Activated naive CD4-positive, alpha-beta T cell treated with anti-CD3 and anti-CD28 coated beads, Interleukin-2, amount 50 U/mL, for 16 hours (primary cell): ENCODE measurements around the gene PMS2.
"Not testable (repeated sequence)": the region's sequence is repeated elsewhere in the genome, so short reads cannot be mapped to it uniquely, and the experiment has no call there.

ENCODE experiments used
- DNase-seq: peaks from one replicate; pipeline ENCODE4 v3.0.0-alpha.2; 2020

PMS2 gene

DNA sequence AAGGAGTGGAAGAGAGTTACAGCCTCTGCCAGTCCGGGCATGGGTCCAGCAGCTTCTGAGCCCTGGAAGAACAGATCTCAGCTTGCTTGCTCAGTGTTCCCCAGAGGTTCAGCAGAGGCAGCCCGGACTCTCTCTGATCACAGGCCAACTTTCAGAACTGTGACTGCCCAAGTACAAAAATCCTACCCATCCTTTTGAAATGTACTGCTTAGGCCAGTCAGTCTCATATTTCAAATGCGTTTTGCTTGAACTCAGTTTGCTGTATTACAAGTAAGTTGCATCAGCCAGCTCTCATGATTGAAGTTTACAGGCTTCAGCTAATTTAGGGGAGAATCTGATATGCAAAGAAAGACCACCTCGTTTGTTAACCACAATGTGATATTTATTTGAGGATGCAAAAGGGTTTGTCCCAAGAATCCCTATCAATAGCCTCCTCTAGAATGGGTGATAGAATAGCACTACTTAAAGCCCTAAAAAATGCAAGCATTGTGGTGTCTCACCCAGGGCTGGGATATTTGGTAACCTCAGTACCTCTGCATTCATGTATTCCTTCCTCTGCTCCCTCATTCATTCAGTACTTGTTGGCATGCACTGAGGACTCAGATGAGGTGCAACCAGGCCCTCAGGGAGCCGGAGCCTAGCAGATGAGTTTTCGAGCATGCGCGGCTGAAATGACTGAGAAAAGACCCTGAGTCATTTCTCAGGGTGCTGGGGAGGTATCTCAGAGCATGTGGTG is 7.2 kb upstream of the PMS2 start:
- no peak for DNase-seq

DNA sequence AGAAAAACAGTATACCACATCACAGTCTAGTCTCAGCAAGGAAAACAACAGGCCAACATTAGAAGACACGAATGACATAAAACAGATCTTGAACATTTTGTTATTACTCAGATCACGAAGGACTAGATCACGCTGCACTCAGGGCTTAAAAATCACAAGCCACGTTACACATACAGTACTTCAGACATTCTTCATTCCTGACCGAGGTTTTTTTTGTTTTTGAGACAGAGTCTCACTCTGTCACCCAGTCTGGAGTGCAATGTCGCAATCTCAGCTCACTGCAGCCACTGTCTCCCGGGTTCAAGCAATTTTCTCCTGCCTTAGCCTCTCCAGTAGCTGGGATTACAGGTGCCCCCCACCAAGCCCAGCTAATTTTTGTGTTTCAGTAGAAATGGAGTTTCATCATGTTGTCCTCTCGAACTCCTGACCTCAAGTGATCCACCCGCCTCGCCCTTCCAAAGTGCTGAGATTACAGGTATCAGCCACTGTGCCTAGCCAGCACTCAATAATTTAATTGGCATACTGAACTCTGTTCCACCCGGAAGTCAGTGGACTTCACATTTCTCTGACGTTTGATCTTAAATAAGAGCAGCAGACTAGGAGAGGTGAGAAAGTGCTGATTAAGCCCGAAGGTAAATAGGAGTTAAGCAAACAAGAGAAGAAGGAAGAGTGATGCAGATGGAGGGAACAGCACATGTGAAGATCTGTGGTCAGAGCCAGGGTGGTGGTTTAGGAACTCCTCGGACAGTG is 3.7 kb upstream of the PMS2 start:
- no peak for DNase-seq

DNA sequence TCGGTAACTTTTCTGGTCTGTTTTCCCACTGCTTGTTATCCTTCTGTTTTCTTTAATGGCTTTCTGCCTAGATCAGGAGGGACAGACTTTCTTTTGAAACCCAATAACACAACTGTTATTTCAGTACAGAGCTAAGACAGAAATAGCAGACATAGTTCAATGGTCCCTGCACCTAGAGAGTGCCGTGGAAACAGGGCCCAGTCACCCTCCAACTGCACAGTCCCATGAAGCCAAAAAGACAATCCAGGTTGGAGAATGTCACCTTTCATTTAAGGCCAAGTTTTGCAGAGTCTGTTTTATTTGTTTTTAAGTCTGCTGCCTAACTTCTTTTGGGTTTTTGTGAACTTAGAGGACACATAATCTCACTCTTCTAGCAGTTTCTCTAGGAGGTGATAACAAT is 2.7 kb upstream of the PMS2 start:
- DNase-seq = no peak

DNA sequence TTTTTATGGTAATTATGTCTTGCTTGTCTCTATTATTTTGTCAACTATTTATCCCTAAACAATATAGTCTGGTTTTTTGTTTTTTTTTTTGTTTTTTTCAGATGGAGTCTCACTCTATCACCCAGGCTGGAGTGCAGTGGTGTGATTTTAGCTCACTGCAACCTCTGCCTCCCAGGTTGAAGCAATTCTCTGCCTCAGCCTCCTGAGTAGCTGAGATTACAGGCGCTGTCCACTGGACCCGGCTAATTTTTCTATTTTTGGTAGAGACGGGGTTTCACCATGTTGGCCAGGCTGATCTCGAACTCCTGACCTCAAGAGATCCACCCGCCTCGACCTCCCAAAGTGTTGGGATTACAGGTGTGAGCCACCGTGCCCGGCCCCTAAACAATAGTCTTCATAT is 1.5 kb upstream of the PMS2 start:
- not testable (repeated sequence) for DNase-seq

DNA sequence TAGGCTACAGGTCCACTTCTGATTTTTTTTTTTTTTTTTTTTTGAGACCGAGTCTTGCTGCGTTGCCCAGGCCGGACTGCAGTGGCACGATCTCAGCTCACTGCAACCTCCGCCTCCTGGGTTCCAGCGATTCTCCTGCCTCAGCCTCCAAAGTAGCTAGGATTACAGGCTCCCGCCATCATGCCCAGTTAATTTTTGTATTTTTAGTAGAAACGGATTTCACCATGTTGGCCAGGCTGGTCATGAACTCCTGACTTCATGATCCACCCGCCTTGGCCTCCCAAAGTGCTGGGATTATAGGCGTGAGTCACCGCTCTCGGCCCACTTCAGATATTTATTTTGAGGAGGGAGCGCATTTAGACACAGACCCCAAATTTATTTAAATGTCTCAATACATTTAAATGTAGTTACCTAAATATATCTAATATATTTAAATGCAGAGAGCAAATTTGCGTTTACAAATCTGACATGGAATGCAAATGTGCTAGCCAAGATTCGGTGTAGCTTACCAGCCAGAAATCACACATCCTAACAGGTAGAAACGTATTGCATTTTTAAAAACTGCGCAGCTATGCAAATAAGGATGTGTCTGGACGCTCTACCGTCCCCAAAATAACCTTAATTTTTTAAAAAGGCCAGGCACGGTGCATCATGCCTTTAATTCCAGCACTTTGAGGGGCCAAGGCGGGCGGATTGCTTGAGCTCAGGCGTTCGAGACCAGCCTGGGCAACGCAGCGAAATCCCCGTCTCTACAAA is 836 bp downstream of the PMS2 start:
- DNase-seq = not testable (repeated sequence)

DNA sequence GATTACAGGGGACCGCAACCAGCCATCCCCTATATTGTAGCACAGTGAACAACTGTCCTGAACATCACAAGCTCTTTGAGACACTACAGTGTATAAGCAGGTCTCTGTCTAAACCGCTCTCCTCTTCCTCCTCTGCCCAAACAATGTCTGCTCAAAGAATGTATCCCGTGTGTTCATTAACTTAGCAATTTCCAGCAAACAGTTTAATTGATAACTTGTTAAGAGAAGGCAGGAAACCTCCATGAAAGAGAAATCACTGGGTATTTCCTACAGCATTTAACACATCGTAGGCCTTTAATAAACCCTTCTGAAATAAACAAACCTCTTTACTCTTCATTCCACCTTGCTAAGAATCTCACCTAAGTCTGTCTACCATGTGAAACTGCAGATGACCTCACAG is 1.5 kb downstream of the PMS2 start:
- no peak for DNase-seq

DNA sequence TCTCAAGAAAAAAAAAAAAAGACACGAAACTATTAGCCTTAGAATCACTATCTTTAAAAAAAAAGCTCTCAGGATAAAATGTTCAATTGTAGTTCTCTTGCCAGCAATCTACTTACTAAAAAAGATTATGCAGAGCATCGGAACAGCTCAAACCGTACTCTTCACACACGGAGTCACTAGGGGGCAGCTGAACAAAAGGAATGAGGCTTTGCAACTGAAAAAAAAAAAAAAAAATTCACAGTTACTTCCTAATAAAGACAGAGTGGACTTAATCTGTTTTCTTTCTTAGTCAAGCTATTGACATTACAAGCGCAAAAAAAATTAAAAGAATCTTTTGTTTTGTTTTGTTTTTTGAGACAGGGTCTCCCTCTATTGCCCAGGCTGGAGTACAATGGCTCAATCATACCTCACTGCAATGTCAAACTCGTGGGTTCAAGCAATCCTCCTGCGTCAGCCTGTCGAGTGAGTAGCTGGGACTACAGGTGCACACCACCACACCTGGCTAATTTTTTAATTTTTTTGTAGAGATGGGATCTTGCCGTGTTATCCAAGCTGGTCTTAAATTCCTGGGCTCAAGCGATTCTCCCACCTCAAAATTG is 11.5 kb downstream of the PMS2 start:
- DNase-seq = peak; percentile 42

DNA sequence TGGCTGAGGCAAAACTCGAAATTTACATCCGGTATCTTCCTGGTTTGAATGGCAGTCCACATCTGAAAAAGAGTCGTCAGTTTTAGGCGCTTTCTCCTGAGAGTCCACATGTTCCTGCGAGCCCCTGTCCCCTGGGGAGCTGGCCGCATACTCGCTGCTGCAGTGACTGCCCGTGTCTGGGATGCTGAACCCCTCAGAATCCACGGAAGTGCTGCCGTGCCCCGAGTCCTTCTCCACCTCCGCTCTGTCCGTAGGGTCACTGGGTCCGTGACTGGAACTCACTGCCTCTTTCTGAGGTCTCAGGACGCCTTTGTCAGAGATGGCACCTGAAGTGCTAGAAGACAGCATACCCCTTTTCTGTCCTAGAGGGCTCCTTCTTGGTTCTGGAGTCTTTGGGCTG is 21.8 kb downstream of the PMS2 start:
- DNase-seq = not testable (repeated sequence)

DNA sequence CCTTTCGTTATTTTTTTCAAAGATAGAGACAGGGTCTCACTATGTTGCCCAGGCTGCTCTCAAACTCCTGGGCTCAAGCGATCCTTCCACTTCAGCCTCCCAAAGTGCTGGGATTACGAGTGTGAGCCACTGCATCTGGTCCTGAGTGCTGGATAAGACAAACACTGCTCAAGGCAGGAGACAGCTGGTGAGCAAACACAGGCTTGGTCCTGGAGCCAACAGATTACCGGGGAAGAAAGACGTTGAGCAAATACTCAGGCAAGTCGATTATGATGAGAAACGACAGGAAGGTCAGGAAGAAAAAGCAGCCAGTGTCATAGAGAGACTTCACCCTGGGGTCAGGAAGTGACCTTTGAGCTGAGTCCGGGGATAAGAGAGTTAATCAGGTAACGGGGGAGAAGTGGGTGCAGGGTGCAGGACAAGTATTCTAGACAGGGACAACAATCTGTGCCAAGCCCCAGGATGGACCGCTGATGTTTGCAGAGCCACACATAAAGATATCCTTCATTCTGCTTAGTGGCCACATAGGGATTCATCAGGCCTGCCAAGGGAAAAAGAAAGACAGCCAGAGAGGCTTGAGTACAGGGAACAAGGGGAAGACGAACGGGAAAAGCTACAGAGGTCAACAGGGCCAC is 29.1 kb downstream of the PMS2 start:
- not testable (repeated sequence) for DNase-seq

DNA sequence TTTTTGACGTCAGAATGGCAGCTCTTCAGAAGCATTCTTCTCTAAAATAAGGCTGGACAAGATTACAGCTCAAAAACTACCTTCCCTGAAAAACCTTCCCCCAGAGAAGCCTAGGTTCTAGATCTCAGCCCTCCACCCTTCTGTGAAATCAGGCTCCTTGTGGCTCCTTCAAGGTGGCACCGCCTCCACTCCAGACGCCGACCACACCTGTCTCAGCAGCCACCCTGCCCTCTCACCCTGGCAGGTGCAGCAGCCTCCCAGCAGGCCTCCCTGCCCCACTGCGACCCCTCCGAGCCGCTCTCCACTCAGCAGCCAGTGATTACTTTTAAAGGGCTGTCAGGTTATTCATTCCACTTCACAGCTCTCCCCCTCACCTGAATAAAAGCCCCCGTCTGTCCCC is 35.3 kb downstream of the PMS2 start:
- DNase-seq = not testable (repeated sequence)

DNA sequence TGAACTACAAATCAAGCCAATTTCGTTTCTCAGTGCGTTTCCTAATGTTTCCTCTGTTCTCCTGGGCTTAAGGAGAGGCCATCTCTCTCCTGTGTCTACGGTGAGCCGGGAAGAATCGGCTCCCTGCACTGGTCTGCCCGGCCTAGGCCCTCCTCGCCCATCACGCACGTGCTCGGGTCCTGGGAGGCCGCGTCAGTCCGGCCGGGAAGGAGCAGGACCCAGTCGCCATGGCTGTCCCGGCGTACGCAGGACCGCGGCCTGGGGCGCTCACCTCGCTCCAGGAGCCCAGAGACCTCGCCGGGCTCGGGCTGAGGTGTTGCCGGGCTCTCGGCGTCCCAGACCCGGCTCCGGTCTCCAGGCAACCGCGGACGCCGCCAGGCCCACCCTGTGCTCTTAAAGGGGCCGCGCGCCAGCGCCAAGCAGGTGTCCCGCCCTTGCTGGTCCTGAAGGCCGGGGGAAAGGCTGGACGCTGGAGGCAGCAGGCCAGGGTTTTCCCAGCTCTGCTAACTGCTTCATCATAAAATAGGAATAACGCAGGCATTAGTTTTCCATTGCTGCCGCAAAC is 38.4 kb downstream of the PMS2 start, which contains the start of gene RSPH10B:
RSPH10B (minus strand) TSS at position 343 of the 565 bp plus-strand sequence. CDS start 3,573 bp downstream, outside the sequence.
- DNase-seq = not testable (repeated sequence)

DNA sequence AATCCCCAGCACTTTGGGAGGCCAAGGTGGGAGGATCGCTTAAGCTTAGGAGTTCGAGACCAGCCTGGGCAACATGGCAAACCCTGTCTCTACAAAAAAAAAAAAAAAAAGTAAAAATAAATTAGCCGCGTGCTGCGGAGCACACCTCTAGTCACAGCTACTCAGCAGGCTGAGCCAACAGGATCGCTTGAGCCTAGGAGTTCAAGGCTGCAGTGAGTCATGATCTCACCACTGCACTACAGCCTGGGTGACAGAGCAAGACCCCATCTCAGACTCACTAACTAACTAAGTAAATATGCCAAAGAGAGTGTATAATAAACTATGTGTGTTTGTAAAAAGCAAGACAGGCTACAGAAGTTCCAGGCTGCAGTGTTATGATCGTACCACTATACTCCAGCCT is 45.0 kb downstream of the PMS2 start:
- not testable (repeated sequence) for DNase-seq

DNA sequence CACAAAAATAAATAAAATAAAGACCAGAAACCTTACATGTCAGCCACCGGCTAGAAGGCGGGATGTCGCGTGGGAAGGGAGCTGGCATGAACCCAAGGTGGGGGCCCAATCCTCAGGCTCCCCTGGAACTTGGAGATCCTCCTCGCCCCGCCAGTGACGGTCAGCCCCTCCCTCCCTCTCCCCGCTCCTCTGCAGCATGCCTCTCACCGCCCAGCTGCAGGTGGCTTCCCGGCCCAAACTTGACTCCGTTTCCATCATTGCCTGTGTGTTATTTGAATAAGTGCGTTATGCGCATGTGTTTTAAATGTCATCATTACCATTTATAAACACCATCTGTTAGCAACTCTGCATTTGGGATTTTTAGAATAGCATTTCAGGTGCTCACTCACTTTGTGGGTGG is 45.6 kb downstream of the PMS2 start:
- DNase-seq = not testable (repeated sequence)

DNA sequence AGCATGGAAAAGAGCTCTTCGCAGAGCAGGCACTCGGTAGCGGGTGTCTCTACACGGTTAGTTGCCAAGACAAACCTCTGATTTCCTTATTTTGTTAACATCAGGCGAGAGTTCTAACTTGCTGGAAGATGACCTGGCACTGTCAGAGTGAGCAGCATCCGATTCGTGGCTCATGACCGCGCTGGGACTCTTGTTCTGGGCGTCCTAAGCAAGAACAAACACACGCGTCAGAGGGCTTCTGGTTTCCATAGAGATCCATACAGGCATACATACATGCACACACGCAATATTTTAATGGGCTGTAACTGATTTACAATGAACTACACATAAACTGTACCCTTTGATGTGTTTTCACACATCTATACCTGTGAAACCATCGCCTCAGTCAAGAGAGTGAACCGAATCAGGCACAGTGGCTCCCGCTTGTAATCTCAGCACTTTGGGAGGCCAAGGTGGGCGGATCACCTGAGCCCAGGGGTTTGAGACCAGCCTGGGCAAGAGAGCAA is 73.9 kb downstream of the PMS2 start:
- not testable (repeated sequence) for DNase-seq

DNA sequence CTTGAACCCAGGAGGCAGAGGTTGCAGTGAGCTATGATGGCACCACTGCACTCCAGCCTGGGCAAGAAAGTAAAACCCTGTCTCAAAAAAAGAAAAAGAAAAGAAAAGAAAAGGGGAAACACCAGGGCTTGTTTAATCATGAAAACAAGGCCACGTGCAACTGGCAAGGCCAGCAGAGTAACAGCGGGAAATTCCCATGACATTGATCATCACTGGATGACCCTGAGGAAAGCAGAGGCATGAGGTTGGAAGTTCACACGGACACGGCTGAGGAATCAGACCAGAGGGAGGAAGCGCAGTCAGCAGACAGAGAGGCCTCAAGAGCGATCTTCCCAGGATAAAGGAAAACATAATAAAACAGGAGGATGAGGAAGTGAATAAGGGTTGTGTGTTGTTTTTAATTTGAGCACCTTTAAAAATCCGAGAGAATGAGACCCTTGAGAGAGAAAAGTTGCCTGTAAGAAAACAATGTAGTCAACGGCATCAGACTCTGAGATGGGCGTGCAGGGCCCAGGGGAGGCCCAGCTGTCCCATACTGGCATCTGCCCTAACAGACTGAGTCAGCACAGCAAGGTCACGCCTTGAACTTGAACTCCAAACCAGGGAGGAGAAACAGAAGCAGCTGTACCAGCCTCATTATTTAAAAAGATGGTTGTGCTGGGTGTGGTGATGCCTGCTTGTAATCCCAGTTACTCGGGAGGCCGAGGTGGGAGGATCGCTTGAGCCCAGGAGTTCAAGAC is 76.8 kb downstream of the PMS2 start:
- DNase-seq = not testable (repeated sequence)

DNA sequence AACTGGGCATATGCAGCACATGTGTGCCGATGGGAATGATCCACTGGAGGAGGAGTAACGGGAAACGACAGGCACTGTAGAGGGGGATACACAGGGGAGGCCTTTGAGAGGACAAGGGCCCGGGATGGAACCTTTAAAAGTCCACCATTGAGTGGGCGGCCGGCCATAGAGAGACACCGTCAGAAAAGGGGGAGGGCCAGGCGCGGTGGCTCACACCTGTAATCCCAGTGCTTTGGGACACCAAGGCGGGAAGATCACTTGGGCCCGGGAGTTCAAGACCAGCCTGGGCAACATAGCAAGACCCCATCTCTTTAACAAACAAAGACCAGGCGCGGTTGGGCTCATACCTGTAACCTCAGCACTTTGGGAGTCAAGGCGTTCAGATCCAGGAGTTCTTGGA is 77.6 kb downstream of the PMS2 start:
- DNase-seq = not testable (repeated sequence)

DNA sequence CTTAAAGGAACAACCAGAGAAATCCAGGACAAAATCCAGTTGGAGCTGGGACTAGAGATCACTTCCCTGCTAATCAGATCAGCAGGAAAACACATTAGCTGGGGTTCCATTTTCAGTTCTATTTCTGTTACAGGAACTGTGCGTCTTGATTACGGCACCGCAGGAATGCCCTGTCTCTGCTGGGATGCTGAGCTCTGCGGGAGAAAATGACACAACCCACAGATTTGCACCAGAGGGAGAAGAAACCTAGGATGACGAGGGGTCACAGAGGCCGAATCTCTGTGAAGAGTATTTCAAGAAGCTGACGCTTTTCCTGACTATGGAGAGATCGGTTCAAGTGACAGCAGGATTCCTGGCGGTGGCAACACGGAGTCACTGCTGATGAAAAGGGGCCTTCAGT is 78.6 kb downstream of the PMS2 start:
- DNase-seq = not testable (repeated sequence)

DNA sequence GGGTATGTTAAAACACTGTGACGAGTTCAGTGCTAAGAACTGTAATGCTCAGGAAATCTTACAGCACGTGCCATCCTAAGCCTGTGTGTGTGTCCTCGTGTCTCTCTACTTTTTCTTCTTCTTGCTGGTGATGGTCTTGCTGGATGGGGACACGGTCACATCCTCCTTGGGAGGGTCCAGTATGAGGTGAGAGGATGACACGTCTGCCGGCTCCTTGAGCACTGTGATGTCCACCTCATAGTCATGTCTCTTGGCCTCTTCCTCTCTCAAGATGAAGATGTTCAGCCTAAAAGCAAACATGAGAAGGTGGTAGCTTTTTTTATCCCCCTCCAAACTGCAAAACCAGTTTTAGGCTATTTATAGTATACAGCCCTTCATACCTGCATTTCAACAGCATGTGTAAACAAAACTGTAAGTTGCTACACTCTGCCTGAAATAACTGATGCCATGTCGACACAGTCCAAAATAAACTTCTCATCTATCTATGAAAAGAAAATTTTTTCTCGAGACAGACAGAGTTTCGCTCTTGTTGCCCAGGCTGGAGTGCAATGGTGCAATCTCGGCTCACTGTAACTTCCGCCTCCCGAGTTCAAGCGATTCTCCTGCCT is 82.5 kb downstream of the PMS2 start:
- not testable (repeated sequence) for DNase-seq

DNA sequence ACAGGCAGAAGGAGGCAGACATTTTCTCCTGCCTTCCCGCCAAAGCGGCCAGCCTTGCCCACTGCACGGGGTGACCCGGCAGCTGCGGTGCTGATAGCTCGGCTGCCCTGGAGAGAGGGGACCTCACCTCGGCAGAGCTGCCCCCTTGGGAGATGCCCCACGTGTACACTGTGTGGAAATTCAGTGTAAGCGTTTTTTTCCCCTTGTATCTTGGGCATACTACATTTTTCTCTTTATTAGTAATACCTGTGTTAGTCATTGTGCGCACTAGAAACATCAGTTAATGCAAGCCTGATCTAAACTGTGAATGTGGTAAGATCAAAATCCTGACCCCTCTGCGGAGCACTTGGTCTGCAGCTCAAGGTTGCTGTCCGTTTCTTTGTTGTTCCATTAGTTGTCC is 84.2 kb downstream of the PMS2 start:
- DNase-seq = not testable (repeated sequence)

DNA sequence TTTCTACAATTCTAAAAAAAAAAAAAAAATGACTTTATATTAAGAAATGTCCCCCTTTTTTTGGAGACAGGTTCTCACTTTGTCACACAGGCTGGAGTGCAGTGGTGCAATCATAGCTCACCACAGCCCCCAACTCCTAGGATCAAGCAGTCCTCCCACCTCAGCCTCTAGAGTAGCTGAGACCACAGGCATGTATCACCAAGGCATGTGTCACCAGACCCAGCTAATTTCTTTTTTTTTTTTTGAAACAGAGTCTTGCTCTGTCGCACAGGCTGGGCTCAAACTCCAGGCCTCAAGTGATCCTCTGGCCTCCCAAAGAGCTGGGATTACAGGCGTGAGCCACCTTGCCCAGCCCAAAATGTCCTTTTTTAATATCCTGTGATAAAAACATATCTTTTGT is 84.7 kb downstream of the PMS2 start:
- DNase-seq = not testable (repeated sequence)
